ENCODE results near the gene MED29.

MED29 gene

GRCh38 chr19:39386557-39386956 is 4.6 kb upstream of the MED29 start:
- Histone ChIP-seq H3K27me3 (ENCODE audit: control insufficient read depth, insufficient read depth, low read length) (no peaks in the 10 kb centered on the region), H3K4me3 (ENCODE audit: low read depth, low read length) (no peak overlapping the region), H3K9me3 (ENCODE audit: control insufficient read depth, low read length) (no peaks in the 10 kb centered on the region), H3K4me1 (peaks cover 8% of the 10 kb centered on the region), H3K9ac (no peak overlapping the region), H3K4me2 (ENCODE audit: low read length) (no peak overlapping the region), H3K27ac (no peak overlapping the region), H3K79me2 (peaks cover 3% of the 10 kb centered on the region), H3K36me3 (ENCODE audit: control insufficient read depth, insufficient read depth, low read length) (no peaks in the 10 kb centered on the region), H2AFZ (no peak overlapping the region)
- no peak for TF ChIP-seq CTCF (IDR thresholded peaks at IDR 0.05)

GRCh38 chr19:39388657-39389056 is 2.5 kb upstream of the MED29 start:
- Histone ChIP-seq H3K4me1 (peaks cover 13% of the 10 kb centered on the region), H2AFZ (no peak overlapping the region), H3K27me3 (ENCODE audit: control insufficient read depth, insufficient read depth, low read length) (no peaks in the 10 kb centered on the region), H3K4me2 (ENCODE audit: low read length) (no peak overlapping the region), H3K36me3 (ENCODE audit: control insufficient read depth, insufficient read depth, low read length) (no peaks in the 10 kb centered on the region), H3K27ac (no peak overlapping the region), H3K9me3 (ENCODE audit: control insufficient read depth, low read length) (no peaks in the 10 kb centered on the region), H3K9ac (no peak overlapping the region), H3K4me3 (ENCODE audit: low read depth, low read length) (no peak overlapping the region), H3K79me2 (peaks cover 14% of the 10 kb centered on the region)
- TF ChIP-seq CTCF (IDR thresholded peaks at IDR 0.05), result no peak

GRCh38 chr19:39389631-39390414 is 1.4 kb upstream of the MED29 start:
- no peak overlapping the region for H2AFZ ChIP-seq
- TF ChIP-seq CTCF (IDR thresholded peaks at IDR 0.05), result no peak
- H3K4me3 ChIP-seq (ENCODE audit: low read depth, low read length), result peak overlapping the region; percentile 94
- H3K79me2 ChIP-seq, result peaks cover 15% of the 10 kb centered on the region
- no peaks in the 10 kb centered on the region for H3K36me3 ChIP-seq (ENCODE audit: control insufficient read depth, insufficient read depth, low read length)
- peak overlapping the region; percentile 96 for H3K4me2 ChIP-seq (ENCODE audit: low read length)
- H3K27me3 ChIP-seq (ENCODE audit: control insufficient read depth, insufficient read depth, low read length), result no peaks in the 10 kb centered on the region
- H3K9me3 ChIP-seq (ENCODE audit: control insufficient read depth, low read length), result no peaks in the 10 kb centered on the region
- H3K4me1 ChIP-seq, result peaks cover 13% of the 10 kb centered on the region
- peak overlapping the region; percentile 55 for H3K9ac ChIP-seq
- peak overlapping the region; percentile 94 for H3K27ac ChIP-seq

GRCh38 chr19:39390451-39390750 is 777 bp upstream of the MED29 start:
- peak overlapping the region; percentile 88 for H2AFZ ChIP-seq
- H3K4me2 ChIP-seq (ENCODE audit: low read length), result peak overlapping the region; percentile 96
- peak overlapping the region; percentile 94 for H3K27ac ChIP-seq
- H3K79me2 ChIP-seq, result peaks cover 15% of the 10 kb centered on the region
- H3K4me1 ChIP-seq, result peaks cover 13% of the 10 kb centered on the region
- H3K4me3 ChIP-seq (ENCODE audit: low read depth, low read length), result peak overlapping the region; percentile 94
- peak overlapping the region; percentile 55 for H3K9ac ChIP-seq
- no peak for TF ChIP-seq CTCF (IDR thresholded peaks at IDR 0.05)
- H3K36me3 ChIP-seq (ENCODE audit: control insufficient read depth, insufficient read depth, low read length), result no peaks in the 10 kb centered on the region
- H3K27me3 ChIP-seq (ENCODE audit: control insufficient read depth, insufficient read depth, low read length), result no peaks in the 10 kb centered on the region
- H3K9me3 ChIP-seq (ENCODE audit: control insufficient read depth, low read length), result no peaks in the 10 kb centered on the region
